Stimulated activated CD4-positive, alpha-beta T cell treated with anti-CD3 and anti-CD28 coated beads, Interleukin-15, amount 100 ng/mL, for 1 hour (primary cell): ENCODE data around the gene RNASE4.
"Not testable (repeated sequence)": the region's sequence is repeated elsewhere in the genome, so short reads cannot be mapped to it uniquely, and the experiment has no call there.

ENCODE experiments used
- DNase-seq, 2 donors: peaks; one replicate each; pipeline ENCODE4 v3.0.0-alpha.2; 2020; ENCODE audit warnings: low read depth in 1 of 2, low spot score in 1 of 2

RNASE4 gene

GRCh38 chr14:20697273-20698017 lies 13.1 kb downstream of the RNASE4 start:
- DNase-seq: peak; percentile 28 to 39

- DNase-seq: no peak
Observed at GRCh38 chr14:20698018-20698329, 13.6 kb downstream of the RNASE4 start.

GRCh38 chr14:20698934-20699333 lies 14.6 kb downstream of the RNASE4 start:
- no peak for DNase-seq

DNA sequence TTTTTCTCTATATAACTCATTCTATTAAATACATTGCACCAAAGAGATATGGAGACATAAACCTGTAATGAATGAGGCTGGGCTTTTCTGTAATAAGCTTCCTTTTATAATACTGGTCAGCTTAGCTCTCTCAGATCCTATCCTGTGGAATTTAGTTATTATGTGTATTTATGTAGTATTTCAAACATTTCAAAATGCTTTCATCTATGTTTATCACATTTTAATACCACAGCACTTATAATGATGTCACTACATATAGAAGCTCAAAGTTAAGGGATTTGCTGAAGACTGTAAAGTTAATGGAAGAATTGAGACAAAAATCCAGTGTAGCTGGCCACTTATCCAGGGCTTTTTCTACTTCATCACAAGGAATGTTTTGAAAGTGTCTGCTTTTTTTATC lies 15.6 kb downstream of the RNASE4 start:
- DNase-seq: no peak

DNA sequence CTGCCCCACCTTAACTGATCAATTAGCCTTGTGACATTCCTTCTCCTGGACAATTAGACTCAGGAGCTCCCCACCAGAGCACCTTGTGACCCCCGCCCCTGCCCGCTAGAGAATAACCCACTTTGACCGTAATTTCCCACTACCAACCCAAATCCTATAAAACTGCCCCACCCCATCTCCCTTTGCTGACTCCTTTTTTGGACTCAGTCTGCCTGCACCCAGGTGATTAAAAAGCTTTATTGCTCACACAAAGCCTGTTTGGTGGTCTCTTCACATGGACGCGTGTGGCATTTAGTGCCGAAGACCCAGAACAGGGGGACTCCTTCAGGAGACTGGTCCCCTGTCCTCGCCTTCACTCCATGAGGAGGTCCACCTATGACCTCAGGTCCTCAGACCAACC lies 16.6 kb downstream of the RNASE4 start:
- DNase-seq: not testable (repeated sequence)

DNA sequence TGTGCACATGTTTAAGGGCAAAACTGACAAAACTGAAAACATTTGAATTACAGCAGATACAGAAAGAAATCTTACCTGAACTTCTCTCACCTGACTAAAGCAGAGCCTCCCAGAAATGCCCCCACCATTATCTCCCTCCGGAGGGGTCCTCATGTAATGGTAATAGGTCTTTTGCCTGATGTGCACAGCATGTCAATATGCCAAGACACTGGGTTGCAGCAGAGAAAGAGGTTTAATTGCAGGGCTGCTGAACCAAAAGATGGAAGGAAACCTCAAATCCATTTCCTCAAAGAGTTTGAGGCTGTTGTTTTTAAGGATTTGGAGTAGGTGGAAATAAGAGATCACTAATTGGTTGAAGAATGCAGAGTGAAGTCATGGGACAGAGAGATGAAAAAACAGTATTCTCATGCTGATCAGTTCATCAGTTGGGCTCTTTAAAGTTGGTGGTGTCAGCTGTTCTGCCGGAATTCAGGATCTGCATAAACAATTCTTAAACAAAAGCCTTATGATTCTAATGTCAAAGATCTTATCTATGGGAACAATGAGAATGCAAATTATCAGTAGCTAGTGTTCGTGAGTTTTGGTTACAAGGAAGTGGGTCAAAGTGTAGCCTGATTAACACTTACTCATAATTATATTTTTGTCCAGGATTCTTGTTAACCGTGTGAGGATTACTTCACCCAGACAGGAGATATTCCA lies 22.4 kb downstream of the RNASE4 start:
- no peak for DNase-seq

- no peak for DNase-seq
Observed at GRCh38 chr14:20707622-20708021, 23.3 kb downstream of the RNASE4 start.

GRCh38 chr14:20711261-20711660 lies 26.9 kb downstream of the RNASE4 start:
- DNase-seq: no peak

- DNase-seq: no peak
Observed at GRCh38 chr14:20711685-20712084, 27.3 kb downstream of the RNASE4 start.

- no peak for DNase-seq
Observed at GRCh38 chr14:20712904-20713303, 28.5 kb downstream of the RNASE4 start.

GRCh38 chr14:20714593-20715250 lies 30.4 kb downstream of the RNASE4 start:
- no peak for DNase-seq

DNA sequence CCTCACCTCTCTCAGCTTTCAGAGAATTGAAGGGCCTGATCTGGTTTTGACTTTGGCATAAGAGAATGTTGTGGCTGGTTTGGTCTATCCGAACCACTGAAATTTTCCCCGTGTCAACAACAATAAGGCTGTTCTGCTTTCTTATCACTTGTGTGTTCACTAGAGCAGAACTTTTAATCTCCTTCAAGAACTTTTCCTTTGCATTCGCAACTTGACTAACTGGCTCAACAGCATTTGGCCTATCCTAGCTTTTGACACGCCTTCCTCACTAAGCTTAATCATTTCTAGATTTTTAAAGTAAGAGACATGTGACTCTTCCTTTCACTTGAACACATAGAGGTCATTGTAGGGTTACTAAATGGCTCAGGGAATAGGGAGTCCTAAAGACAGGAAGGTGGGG lies 35.4 kb downstream of the RNASE4 start:
- no peak for DNase-seq

DNA sequence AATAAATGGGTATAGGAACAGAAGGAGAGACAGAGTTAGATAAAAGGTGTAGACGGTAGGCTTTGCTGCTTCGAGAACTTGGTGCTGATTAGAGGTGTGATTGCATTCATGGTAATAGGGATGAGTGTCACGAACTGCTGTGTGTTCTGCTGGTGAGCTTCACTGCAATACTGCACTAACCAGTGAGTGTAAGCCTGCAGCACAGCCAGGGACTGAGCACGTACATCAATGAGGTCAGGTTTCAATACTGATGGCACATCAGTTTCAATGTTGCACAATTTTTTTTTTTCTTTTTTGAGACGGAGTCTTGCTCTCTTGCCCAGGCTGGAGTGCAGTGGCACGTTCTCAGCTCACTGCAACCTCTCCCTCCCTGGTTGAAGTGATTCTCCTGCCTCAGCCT lies 36.4 kb downstream of the RNASE4 start:
- no peak for DNase-seq

DNA sequence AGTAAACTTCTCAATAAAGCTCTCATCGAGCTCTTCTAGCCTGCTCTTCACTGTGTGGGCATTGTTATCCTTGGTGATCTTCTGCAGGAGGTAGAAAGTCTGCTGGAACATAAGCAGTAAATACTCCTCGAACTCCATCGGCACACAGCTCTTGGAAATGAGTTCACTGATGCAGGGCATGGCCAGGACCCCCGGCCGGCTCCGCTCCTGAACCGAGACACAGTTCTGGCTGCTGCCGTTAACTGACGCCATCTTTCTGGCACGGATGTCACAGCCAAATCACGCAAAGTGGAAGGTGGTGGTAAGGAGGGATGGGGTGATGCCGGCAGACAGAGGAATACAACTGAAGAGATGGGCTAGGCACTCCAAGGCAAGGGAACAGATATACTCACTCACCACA lies 37.7 kb downstream of the RNASE4 start:
- DNase-seq: no peak

GRCh38 chr14:20723488-20723887 lies 39.1 kb downstream of the RNASE4 start:
- no peak for DNase-seq

DNA sequence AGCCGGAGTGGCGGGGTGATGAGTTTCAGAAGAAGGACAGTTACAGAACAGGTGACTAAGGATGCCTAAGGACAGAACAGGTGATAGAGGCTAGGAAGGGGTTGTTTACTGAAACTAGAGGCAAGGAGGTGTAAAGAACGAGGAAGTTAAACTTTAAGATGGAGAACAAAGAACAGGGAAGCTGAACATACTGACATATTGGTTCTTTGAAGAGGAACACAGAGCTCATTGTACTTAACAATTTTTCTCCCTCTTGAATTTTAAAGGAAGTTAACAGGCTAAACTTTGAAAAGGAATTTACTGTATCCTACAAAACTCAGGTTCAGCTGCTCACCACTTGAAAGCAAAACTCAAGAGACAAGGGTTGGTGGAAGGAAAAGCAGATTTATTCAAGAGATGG lies 41.8 kb downstream of the RNASE4 start:
- not testable (repeated sequence) for DNase-seq

DNA sequence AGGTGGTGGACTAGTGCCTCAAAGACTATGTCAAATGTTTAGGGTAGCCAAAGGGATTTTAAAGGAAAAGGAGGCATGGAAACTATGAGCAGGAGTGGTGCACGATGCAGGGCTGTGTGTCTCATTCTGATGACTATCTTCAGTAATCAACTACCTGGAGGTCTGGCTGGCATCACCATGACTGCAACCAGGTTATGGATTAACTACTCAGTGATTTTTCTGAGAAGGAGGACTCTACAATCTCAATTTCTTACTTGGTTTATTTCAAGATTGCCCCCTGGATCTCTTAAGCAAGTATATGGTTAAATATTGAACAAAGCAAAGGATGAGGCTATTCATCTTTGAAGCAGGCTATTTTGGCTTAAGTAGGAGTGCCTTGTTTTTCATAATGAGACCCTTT lies 42.2 kb downstream of the RNASE4 start:
- DNase-seq: no peak

- DNase-seq: no peak
Observed at GRCh38 chr14:20730891-20731290, 46.5 kb downstream of the RNASE4 start.

- no peak for DNase-seq
Observed at GRCh38 chr14:20732477-20732876, 48.1 kb downstream of the RNASE4 start.

GRCh38 chr14:20732979-20733635 lies 48.7 kb downstream of the RNASE4 start:
- no peak for DNase-seq

- no peak for DNase-seq
Observed at GRCh38 chr14:20733684-20734429, 49.5 kb downstream of the RNASE4 start.
